Activated T-cell treated with anti-CD3 and anti-CD28 coated beads, Interleukin-2, amount 50 U/mL, for 4 hours (primary cell): ENCODE results near the gene RBAK. TPM values are rescaled to one million over a fixed set of nuclear protein-coding genes. Genes with fewer than 3 reads are reported as not detected.
A peak's percentile ranks its signal among the peaks of the same experiment; 100 is the strongest.
"Not testable (repeated sequence)": the region's sequence is repeated elsewhere in the genome, so short reads cannot be mapped to it uniquely, and the experiment has no call there.

Experiments used
- ATAC-seq, 2 donors: fragments of 200-7000 bp; cut with Tn5 transposase; one replicate each; pipeline ENCODE4 v1.10.0; 2021
- DNase-seq: peaks from one replicate; pipeline ENCODE4 v3.0.0-alpha.2; 2020
- H3K27me3 Mint-ChIP-seq: one replicate; pipeline ENCODE4 v1.8.0; 2021; ENCODE audit warnings: low read depth, mixed read lengths
- H3K36me3 Mint-ChIP-seq: one replicate; pipeline ENCODE4 v1.8.0; 2022; ENCODE audit warnings: mixed read lengths; ENCODE audit not compliant: insufficient read depth
- H3K4me1 Mint-ChIP-seq: one replicate; pipeline ENCODE4 v1.8.0; 2021; ENCODE audit warnings: low read depth, mixed read lengths
- H3K4me3 Mint-ChIP-seq: one replicate; pipeline ENCODE4 v1.8.0; 2021; ENCODE audit warnings: mild to moderate bottlenecking, moderate library complexity, mixed read lengths
- H3K9me3 Mint-ChIP-seq: one replicate; pipeline ENCODE4 v1.8.0; 2021; ENCODE audit warnings: mixed read lengths
- total RNA-seq, 3 donors: library from RNA; stranded (reverse); gene quantifications; one replicate each; pipeline ENCODE4 v1.2.1, GENCODE V29; 2021

RBAK gene
- total RNA-seq, 3 donors from 2014 or later, result 8.7 to 8.9 (median 8.9) TPM

GRCh38 chr7:5027796-5028410, 17.8 kb upstream of the RBAK start:
- not testable (repeated sequence) for H3K4me1 Mint-ChIP-seq, H3K4me3 Mint-ChIP-seq, H3K27me3 Mint-ChIP-seq, DNase-seq, ATAC-seq
- H3K9me3 Mint-ChIP-seq, result peaks cover 10% of the 10 kb centered on the region
- peaks cover 31% of the 10 kb centered on the region for H3K36me3 Mint-ChIP-seq

- not testable (repeated sequence) for H3K36me3 Mint-ChIP-seq, H3K9me3 Mint-ChIP-seq, H3K4me3 Mint-ChIP-seq, H3K4me1 Mint-ChIP-seq, H3K27me3 Mint-ChIP-seq, DNase-seq, ATAC-seq
These were observed 12.5 kb upstream of the RBAK start for GRCh38 chr7:5033186-5033585.

GRCh38 chr7:5035276-5035675, 10.4 kb upstream of the RBAK start:
- Mint-ChIP-seq H3K9me3 (no peaks in the 10 kb centered on the region), H3K27me3 (no peaks in the 10 kb centered on the region), H3K36me3 (peaks cover 5% of the 10 kb centered on the region), H3K4me1 (no peaks in the 10 kb centered on the region), H3K4me3 (no peak overlapping the region)
- no peak for ATAC-seq
- DNase-seq, result no peak

- Mint-ChIP-seq H3K27me3 (no peaks in the 10 kb centered on the region), H3K9me3 (no peaks in the 10 kb centered on the region), H3K4me1 (no peaks in the 10 kb centered on the region), H3K4me3 (no peak overlapping the region), H3K36me3 (peaks cover 5% of the 10 kb centered on the region)
- ATAC-seq, result no peak
- no peak for DNase-seq
These were observed 9.2 kb upstream of the RBAK start for GRCh38 chr7:5036446-5036845.

GRCh38 chr7:5041047-5041446, 4.6 kb upstream of the RBAK start:
- Mint-ChIP-seq H3K4me1 (peaks cover 5% of the 10 kb centered on the region), H3K4me3 (no peak overlapping the region), H3K9me3 (no peaks in the 10 kb centered on the region), H3K27me3 (no peaks in the 10 kb centered on the region), H3K36me3 (peaks cover 2% of the 10 kb centered on the region)
- DNase-seq, result no peak
- no peak for ATAC-seq

- no peaks in the 10 kb centered on the region for H3K27me3 Mint-ChIP-seq
- peaks cover 4% of the 10 kb centered on the region for H3K36me3 Mint-ChIP-seq
- H3K9me3 Mint-ChIP-seq, result no peaks in the 10 kb centered on the region
- peaks cover 18% of the 10 kb centered on the region for H3K4me1 Mint-ChIP-seq
- no peak for ATAC-seq
- no peak overlapping the region for H3K4me3 Mint-ChIP-seq
- DNase-seq, result no peak
These were observed 2.0 kb upstream of the RBAK start for GRCh38 chr7:5043661-5044060.

GRCh38 chr7:5046397-5046732, 705 bp downstream of the RBAK start:
- not testable (repeated sequence) for H3K9me3 Mint-ChIP-seq, ATAC-seq, H3K27me3 Mint-ChIP-seq, DNase-seq
- peak overlapping the region; percentile 85 for H3K4me3 Mint-ChIP-seq
- peaks cover 25% of the 10 kb centered on the region for H3K4me1 Mint-ChIP-seq
- H3K36me3 Mint-ChIP-seq, result peaks cover 26% of the 10 kb centered on the region

GRCh38 chr7:5047127-5047526, 1.5 kb downstream of the RBAK start:
- Mint-ChIP-seq H3K4me3 (peak overlapping the region; percentile 85), H3K4me1 (peaks cover 27% of the 10 kb centered on the region), H3K36me3 (peaks cover 33% of the 10 kb centered on the region), H3K9me3 (peaks cover 14% of the 10 kb centered on the region)
- DNase-seq, H3K27me3 Mint-ChIP-seq, ATAC-seq: not testable (repeated sequence)

- DNase-seq, result no peak
- peaks cover 31% of the 10 kb centered on the region for H3K9me3 Mint-ChIP-seq
- H3K4me1 Mint-ChIP-seq, result peaks cover 28% of the 10 kb centered on the region
- peaks cover 63% of the 10 kb centered on the region for H3K36me3 Mint-ChIP-seq
- H3K4me3 Mint-ChIP-seq, result no peak overlapping the region
- ATAC-seq, result no peak
- H3K27me3 Mint-ChIP-seq, result no peaks in the 10 kb centered on the region
These were observed 5.0 kb downstream of the RBAK start for GRCh38 chr7:5050676-5051075.

- peaks cover 36% of the 10 kb centered on the region for H3K9me3 Mint-ChIP-seq
- not testable (repeated sequence) for DNase-seq, H3K4me3 Mint-ChIP-seq, H3K27me3 Mint-ChIP-seq, ATAC-seq
- H3K36me3 Mint-ChIP-seq, result peaks cover 71% of the 10 kb centered on the region
- H3K4me1 Mint-ChIP-seq, result peaks cover 24% of the 10 kb centered on the region
These were observed 6.1 kb downstream of the RBAK start for GRCh38 chr7:5051731-5052130.

- Mint-ChIP-seq H3K36me3 (peaks cover 83% of the 10 kb centered on the region), H3K27me3 (no peaks in the 10 kb centered on the region), H3K4me1 (peaks cover 19% of the 10 kb centered on the region), H3K4me3 (no peak overlapping the region), H3K9me3 (peaks cover 36% of the 10 kb centered on the region)
- no peak for ATAC-seq
- no peak for DNase-seq
These were observed 7.5 kb downstream of the RBAK start for GRCh38 chr7:5053175-5053574.

- ATAC-seq (no peak), DNase-seq (no peak)
- Mint-ChIP-seq H3K4me3 (no peak overlapping the region), H3K4me1 (no peaks in the 10 kb centered on the region), H3K36me3 (peaks cover 77% of the 10 kb centered on the region), H3K9me3 (peaks cover 69% of the 10 kb centered on the region), H3K27me3 (no peaks in the 10 kb centered on the region)
These were observed 18.0 kb downstream of the RBAK start for GRCh38 chr7:5063698-5064097.

- DNase-seq (no peak), ATAC-seq (no peak)
- Mint-ChIP-seq H3K9me3 (peaks cover 70% of the 10 kb centered on the region), H3K27me3 (no peaks in the 10 kb centered on the region), H3K4me3 (no peak overlapping the region), H3K36me3 (peaks cover 74% of the 10 kb centered on the region), H3K4me1 (no peaks in the 10 kb centered on the region)
These were observed 18.9 kb downstream of the RBAK start for GRCh38 chr7:5064391-5065106.

- peaks cover 67% of the 10 kb centered on the region for H3K9me3 Mint-ChIP-seq
- no peaks in the 10 kb centered on the region for H3K27me3 Mint-ChIP-seq
- ATAC-seq (no peak), DNase-seq (no peak)
- no peak overlapping the region for H3K4me3 Mint-ChIP-seq
- peaks cover 69% of the 10 kb centered on the region for H3K36me3 Mint-ChIP-seq
- H3K4me1 Mint-ChIP-seq, result no peaks in the 10 kb centered on the region
These were observed 19.4 kb downstream of the RBAK start for GRCh38 chr7:5065107-5065407.

GRCh38 chr7:5068521-5068920, 22.9 kb downstream of the RBAK start:
- no peak for ATAC-seq
- Mint-ChIP-seq H3K27me3 (peaks cover 11% of the 10 kb centered on the region), H3K4me1 (peaks cover 6% of the 10 kb centered on the region), H3K4me3 (no peak overlapping the region), H3K36me3 (peaks cover 35% of the 10 kb centered on the region), H3K9me3 (peaks cover 52% of the 10 kb centered on the region)
- no peak for DNase-seq
